H4 (cell line): ENCODE results near the gene SDSL. TPM values are rescaled to one million over a fixed set of nuclear protein-coding genes. Genes with fewer than 3 reads are reported as not detected.

Source experiments
- DNase-seq: peaks from one replicate; pipeline ENCODE4 v3.0.0-alpha.2; 2015; ENCODE audit warnings: low spot score
- total RNA-seq: library from RNA; depleted of rRNA; stranded (reverse); fragments of >200 nt; shearing (Covaris generic); gene quantifications from 2 replicates; pipeline ENCODE4 v1.2.3, GENCODE V29; 2014

Gene SDSL
- total RNA-seq, 1 experiment from 2014 or later = 5.0 TPM

DNA sequence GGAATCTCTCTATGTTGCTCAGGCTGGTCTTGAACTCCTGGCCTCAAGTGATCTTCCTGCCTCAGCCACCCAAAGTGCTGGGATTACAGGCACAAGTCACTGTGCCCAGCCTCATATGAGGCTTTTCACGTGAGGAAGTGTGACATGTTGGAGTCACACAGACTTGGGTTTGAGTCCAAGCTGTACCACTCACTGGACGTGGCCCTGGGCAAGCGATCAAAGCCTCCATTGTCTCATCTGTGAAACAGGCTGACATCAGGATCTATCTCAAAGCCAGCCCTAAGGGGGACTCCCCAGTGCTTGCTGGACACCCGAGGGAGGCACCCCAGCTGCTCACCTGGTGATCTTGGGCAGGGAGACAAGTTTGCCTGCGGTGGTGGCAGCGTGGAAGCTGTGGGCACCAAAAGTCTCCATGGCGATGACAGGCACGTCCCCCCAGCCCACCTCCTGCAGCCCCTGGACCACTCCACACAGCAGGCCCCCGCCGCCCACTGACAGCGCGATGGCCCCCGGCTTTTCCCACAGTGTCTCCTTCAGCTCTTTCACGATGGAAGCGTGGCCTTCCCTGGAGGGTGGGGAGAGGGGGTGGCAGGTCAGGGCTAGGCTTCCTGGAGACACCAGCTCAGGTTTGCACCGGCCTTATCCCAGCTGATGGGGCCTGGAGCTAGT is 25.2 kb upstream of the SDSL start:
- DNase-seq = no peak

DNA sequence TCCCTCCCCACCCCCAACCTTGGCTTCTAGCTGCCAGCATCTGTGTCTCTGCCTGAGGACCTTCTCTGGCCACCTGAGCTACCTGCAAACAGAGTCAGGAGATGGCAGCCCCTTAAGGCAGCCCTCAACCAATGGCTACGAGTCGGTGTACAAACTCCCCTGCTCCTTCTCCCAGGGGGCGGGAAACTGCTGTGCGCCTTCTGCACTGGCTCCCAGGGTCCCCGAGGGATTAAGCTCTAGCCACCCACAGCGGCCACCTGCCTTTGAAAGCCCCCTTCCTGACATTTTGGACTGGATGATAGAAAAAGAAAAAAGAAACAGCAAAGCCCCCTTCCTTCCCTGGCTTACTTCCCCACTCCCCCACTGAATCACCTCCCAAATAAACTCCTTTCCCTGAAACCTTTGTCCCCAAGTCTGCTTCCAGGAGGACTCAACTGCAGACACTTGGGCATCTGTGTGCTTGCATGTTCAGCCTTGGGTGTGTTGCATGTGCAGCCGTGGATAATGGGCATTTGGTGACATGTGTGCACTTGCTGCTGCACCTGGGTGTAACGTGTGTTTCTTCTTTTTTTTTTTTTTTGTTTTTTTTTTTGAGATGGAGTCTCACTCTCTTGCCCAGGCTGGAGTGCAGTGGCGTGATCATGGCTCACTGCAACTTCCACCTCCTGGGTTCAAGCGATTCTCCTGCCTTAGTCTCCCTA is 24.5 kb upstream of the SDSL start:
- DNase-seq = no peak

DNA sequence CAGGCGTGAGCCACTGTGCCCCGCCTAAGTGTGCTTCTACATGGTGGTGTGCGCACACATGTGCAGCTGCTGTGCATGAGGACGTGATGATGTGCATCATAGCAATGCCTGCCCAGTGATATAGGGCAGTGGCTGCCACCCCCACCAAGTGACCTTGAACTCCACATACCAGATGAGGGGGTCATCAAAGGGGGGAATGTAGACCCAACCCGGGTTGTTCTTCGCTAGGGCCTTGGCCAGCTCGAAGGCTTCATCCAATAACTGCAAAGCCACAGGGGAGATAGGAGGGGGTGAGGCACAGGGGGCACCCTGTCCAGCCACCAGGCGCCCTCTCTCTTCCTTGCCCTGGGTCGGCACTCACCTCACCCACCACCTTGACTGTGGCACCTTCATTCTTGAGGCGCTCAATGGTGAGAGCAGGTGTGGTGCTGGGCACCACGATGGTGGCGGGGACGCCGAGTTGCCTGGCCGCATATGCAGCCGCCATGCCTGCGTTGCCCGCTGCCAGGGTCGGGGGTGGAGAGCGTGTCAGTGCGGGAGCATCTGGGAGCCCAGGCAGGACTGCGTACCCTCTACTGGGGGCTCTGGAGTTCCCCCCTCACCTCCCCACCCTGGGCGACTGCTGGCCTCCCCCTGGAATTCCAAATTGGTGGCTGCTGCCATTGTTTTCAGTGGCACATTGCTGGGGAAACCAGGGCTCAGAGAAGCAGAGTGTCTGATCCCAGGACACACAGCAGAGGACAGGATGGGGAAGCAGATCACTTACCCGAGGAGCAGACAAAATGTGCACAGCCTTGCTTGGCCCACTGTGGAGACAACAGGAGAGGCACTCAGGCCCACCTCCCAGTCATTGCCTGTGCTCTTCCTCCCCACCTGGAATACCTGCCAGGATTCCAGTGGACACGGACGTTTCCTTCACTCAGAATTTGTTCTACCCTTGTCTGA is 23.6 kb upstream of the SDSL start:
- DNase-seq = no peak

DNA sequence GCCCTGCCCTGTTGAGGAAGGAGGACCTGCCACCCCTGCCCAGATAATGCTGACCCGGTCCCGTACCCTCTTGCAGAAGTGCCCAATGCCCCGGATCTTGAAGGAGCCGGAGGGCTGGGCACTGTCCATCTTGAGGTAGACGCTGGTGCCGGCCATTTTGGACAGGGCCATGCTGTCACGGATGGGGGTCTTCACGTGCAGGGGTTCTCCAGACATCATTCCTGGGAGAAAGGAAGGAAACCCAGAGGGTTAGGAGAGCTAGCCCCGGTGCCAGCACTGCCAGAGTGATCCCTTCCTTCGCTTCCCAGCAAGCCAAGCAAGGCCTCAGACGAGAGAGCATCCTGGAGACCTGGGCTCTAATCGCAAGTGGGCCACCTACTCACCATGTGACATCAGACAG is 22.7 kb upstream of the SDSL start:
- DNase-seq = no peak

GRCh38 chr12:113400362-113400761 is 21.8 kb upstream of the SDSL start:
- no peak for DNase-seq

GRCh38 chr12:113401066-113402000 is 20.8 kb upstream of the SDSL start:
- DNase-seq = no peak

DNA sequence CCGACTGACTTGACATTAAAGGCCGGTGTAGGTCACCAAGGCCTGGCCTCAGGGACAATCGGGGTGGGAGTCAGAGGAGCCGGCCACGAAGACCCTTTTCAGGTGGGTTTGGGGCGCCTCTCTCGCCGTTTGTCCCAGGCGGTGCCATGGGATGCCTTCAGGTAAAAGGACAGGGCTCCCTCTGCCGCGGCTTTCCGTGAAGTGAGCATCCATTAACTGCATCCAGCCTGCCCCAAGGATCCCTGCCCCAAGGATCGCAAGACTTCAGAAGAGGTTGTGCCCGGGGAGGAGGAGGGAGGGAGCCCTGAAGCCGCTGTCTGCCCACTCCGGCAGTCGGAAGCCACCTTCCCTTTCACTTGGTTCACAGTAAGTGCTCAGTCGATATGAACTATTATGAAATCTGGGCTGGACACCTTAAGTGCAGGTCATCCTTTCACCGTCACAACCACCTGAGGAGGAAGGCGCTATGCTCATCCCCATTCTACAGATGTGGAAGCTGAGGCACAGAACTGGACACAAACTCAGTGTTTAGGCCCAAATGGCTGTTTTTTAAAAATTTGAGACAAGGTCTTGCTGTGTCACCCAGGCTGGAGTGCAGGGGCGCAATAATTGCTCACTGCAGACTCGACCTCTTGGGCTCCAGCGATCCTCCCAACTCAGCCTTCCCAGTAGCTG is 19.5 kb upstream of the SDSL start:
- DNase-seq = no peak

GRCh38 chr12:113403435-113404415 is 18.5 kb upstream of the SDSL start, which contains the start of gene SDS:
SDS (minus strand) TSS chr12:113403887; CDS start chr12:113399708, 4,179 bp downstream.
- DNase-seq = peak; percentile 14

- no peak for DNase-seq
Observed at GRCh38 chr12:113405694-113406093, 16.5 kb upstream of the SDSL start.

DNA sequence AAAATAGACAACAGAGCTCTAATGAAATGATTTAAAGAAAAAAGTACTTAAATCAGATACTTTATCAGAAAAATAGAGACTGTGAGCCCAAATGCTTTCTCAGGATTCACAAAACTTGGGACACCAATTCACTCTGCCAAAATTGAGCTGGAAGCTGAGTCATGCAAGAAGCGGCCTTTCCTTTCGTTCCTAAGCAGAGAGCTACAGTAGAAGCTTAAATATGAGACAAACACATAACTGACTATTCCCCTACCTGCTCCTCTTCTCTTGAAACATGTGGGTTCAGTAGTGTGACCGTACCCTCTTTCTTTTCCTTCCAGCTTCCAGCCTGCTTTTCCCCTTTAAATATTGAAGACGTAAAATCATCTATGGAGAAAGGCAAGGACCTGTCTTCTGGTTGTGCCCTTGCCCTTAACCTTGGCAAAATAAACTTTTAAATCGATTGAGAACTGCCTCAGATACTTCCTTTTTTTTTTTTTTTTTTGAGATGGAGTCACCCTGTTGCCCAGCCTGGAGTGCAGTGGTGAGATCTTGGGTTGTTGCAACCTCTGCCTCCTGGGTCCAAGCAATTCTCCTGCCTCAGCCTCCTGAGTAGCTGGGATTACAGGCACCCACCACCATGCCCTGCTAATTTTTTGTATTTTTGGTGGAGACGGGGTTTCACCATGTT is 14.1 kb upstream of the SDSL start:
- DNase-seq = peak; percentile 14

GRCh38 chr12:113408756-113409298 is 13.4 kb upstream of the SDSL start:
- DNase-seq = no peak

DNA sequence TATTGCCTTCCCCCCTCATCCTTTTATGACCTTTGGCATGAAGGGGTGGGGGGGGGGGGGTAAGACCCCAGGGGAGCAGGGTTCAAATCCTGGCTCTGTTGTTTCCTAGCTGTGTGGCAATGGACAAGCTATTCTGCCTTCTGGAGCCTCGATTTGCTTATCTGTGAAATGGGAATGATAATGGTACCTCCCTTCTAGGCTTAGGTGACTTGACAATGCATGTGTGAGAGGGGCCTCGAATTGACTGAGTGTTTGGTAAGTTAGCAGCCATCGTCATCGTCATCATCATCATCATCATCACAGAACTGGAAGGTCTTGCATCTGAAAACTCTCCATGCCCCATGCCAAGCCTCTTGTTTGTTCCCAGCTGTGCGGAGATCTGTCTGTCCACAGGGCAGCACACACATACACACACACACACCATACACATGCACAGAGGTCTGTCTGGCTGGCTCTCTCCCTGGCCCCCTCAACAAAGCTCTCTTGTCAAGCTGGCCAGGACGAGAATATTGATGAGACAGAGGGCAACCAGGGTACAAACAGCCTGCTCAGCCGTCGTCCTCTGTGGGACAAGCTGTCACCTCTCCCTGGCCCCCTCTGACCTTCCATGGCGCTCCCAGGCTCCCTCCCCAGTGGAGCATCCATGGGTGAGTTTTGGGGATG is 12.6 kb upstream of the SDSL start:
- no peak for DNase-seq

- DNase-seq = peak; percentile 30
Observed at GRCh38 chr12:113413488-113413939, 8.7 kb upstream of the SDSL start.

- DNase-seq = no peak
Observed at GRCh38 chr12:113414519-113415038, 7.6 kb upstream of the SDSL start.

- no peak for DNase-seq
Observed at GRCh38 chr12:113416091-113416754, 6.0 kb upstream of the SDSL start.

DNA sequence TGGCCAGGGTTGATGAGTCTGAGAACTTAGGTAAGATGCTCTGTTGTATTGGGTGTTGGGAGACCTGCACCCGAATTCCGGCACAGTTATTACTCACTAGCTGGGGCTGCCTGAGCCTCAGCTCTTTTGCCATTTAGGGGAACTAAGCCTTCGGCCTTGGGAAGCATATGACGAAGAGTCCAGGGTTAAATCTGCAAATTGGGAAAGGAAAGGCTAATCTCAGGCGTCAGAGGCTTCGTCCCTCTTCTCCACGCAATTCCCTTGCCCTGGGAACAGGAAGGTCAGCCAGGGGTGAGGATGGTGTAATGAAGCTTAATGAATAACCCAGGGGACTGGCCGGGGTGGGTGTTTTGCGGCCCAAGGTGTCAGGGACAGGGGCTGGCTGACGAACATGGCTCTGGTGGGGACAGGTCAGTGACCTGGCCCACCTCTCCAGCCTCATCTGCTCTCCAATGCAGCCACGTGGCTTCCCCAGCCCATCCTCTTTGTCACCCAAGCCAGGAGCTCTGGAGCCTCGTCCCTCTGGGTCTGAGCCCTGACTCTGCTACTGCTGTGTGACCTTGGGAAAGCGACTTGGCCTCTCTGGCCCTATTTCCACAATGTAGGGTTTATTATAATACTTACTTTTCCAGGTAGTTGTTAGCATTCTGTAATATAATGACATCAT is 3.8 kb upstream of the SDSL start:
- no peak for DNase-seq
